ENCODE results near the gene MON2.

DNA sequence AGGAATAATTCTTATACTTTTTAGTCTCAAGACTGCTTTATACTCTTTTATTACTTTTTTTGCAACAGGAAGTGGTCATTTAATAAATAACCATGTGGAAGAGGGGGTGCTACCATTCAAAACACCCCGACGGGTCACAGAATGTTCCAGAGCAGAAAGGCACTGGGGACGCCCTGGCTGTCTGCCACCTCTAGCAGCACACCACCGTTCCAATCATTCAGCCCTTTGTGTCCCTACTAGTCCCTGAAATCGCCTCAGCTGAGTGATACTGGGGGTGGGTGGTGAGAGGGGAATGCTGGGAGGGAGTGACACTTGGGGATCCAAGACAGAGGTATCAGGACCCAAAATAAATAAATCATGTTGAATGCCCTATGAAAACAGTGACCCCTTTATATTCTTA, 52.4 kb downstream of the MON2 start:
- TF ChIP-seq, protein P1, sequence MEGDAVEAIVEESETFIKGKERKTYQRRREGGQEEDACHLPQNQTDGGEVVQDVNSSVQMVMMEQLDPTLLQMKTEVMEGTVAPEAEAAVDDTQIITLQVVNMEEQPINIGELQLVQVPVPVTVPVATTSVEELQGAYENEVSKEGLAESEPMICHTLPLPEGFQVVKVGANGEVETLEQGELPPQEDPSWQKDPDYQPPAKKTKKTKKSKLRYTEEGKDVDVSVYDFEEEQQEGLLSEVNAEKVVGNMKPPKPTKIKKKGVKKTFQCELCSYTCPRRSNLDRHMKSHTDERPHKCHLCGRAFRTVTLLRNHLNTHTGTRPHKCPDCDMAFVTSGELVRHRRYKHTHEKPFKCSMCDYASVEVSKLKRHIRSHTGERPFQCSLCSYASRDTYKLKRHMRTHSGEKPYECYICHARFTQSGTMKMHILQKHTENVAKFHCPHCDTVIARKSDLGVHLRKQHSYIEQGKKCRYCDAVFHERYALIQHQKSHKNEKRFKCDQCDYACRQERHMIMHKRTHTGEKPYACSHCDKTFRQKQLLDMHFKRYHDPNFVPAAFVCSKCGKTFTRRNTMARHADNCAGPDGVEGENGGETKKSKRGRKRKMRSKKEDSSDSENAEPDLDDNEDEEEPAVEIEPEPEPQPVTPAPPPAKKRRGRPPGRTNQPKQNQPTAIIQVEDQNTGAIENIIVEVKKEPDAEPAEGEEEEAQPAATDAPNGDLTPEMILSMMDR (IDR thresholded peaks at IDR 0.05; ENCODE audit: borderline replicate concordance, extremely low read depth, low read length, poor library complexity, severe bottlenecking), result no peak
- no peak for TF ChIP-seq EZH2 (IDR thresholded peaks at IDR 0.05; ENCODE audit: borderline replicate concordance, low read depth, low read length, severe bottlenecking)
